SU-DHL-6 (cell line): ENCODE measurements around the gene PTGR3.

ENCODE experiments used
- H2AFZ ChIP-seq: fragments of 200-600 bp; sonication (generic); 2 replicates; pipeline ENCODE4 v1.6.1; 2014; ENCODE audit warnings: low read depth, mild to moderate bottlenecking, moderate library complexity, mixed read lengths, antibody characterized with exemption, low read length; ENCODE audit not compliant: severe bottlenecking
- H3F3A ChIP-seq: fragments of 200-600 bp; shearing (Covaris generic); 2 replicates; pipeline ENCODE4 v1.6.0; 2016; ENCODE audit warnings: antibody characterized with exemption, mild to moderate bottlenecking; ENCODE audit not compliant: insufficient read depth
- H3K27ac ChIP-seq: fragments of 200-600 bp; sonication (generic); 2 replicates; pipeline ENCODE4 v1.5.1; 2016; ENCODE audit warnings: low read depth, mild to moderate bottlenecking, low read length, moderate library complexity, mixed read lengths
- H3K27me3 ChIP-seq: fragments of 200-600 bp; sonication (generic), shearing (Covaris generic); 2 replicates; pipeline ENCODE4 v1.6.0; 2014; ENCODE audit warnings: mild to moderate bottlenecking, low read length
- H3K36me3 ChIP-seq: fragments of 200-600 bp; sonication (generic); 2 replicates; pipeline ENCODE4 v1.6.1; 2014; ENCODE audit warnings: mild to moderate bottlenecking, low read length, mixed read lengths
- H3K4me2 ChIP-seq: fragments of 300-600, 200-600 bp; shearing (Covaris generic), sonication (generic); 2 replicates; pipeline ENCODE4 v1.6.0; 2014; ENCODE audit warnings: low read length, low read depth, mild to moderate bottlenecking; ENCODE audit not compliant: poor library complexity, severe bottlenecking
- H3K4me3 ChIP-seq: fragments of 200-600 bp; sonication (generic); 2 replicates; pipeline ENCODE4 v1.5.1; 2014; ENCODE audit warnings: antibody characterized with exemption, low read length, mild to moderate bottlenecking, mixed read lengths; ENCODE audit not compliant: insufficient read depth, poor library complexity, severe bottlenecking
- H3K79me2 ChIP-seq: fragments of 200-600 bp; sonication (generic); 2 replicates; pipeline ENCODE4 v1.6.1; 2014; ENCODE audit warnings: mild to moderate bottlenecking, low read length, moderate library complexity; ENCODE audit not compliant: insufficient read depth
- H3K9ac ChIP-seq: fragments of 200-600 bp; sonication (generic); 2 replicates; pipeline ENCODE4 v1.7.0; 2014; ENCODE audit warnings: mild to moderate bottlenecking, low read length
- H3K9me2 ChIP-seq: fragments of 200-600 bp; sonication (generic); replicated peaks from 2 replicates; pipeline ENCODE4 v1.6.1; 2014; ENCODE audit warnings: low read length; ENCODE audit not compliant: insufficient read depth
- H3K9me3 ChIP-seq: fragments of 200-600 bp; sonication (generic); 2 replicates; pipeline ENCODE4 v1.6.1; 2014; ENCODE audit warnings: low read length, mixed read lengths; ENCODE audit not compliant: insufficient read depth
- H4K20me1 ChIP-seq: fragments of 200-600 bp; sonication (generic); 2 replicates; pipeline ENCODE4 v1.6.1; 2014; ENCODE audit warnings: low read depth, mild to moderate bottlenecking, antibody characterized with exemption, low read length, moderate library complexity, mixed read lengths
- CTCF ChIP-seq: fragments of 200-600 bp; sonication (generic); IDR thresholded peaks from one replicate; pipeline ENCODE4 v1.5.1; 2017; ENCODE audit warnings: antibody characterized with exemption, mild to moderate bottlenecking, low read length, moderate library complexity; ENCODE audit not compliant: insufficient read depth, poor library complexity, severe bottlenecking
- EZH2phosphoT487 ChIP-seq: fragments of 200-600 bp; sonication (generic), shearing (Covaris generic); conservative IDR thresholded peaks from 2 replicates; pipeline ENCODE4 v1.6.1; 2018; ENCODE audit warnings: mild to moderate bottlenecking, antibody characterized with exemption, low read length, moderate library complexity, mixed read lengths

Gene PTGR3

DNA sequence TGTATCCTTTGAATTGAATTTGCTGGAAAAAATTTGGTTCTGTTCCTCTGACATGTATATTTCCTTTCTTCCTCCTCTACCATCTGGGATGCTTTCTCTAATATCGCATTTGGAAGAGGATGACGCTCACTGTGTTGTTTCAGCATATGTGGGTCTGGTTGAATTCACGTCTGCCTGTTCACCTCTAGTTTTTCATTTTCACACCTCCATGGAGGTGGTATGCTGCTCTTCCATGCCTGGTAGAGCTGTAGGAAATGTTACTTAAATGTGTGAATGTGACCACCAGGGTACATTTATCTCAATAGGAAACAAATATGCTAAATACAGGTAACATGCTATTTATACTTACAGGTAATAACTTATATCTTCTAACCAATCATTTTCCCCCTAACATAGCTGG, 46.2 kb upstream of the PTGR3 start:
- peaks cover 22% of the 10 kb centered on the region for H4K20me1 ChIP-seq
- H3K79me2 ChIP-seq: no peaks in the 10 kb centered on the region
- no peaks in the 10 kb centered on the region for H3K9me3 ChIP-seq
- H3K4me3 ChIP-seq: no peak overlapping the region
- H3K4me2 ChIP-seq: no peak overlapping the region
- no peaks in the 10 kb centered on the region for H3K9me2 ChIP-seq
- H2AFZ ChIP-seq: no peak overlapping the region
- no peaks in the 10 kb centered on the region for H3K36me3 ChIP-seq
- no peaks in the 10 kb centered on the region for H3F3A ChIP-seq
- TF ChIP-seq EZH2phosphoT487 (no peak), CTCF (no peak)
- no peaks in the 10 kb centered on the region for H3K27me3 ChIP-seq
- H3K27ac ChIP-seq: no peak overlapping the region
- H3K9ac ChIP-seq: no peak overlapping the region

GRCh38 chr18:75253784-75254183, 44.8 kb upstream of the PTGR3 start:
- Histone ChIP-seq H3K9me2 (no peaks in the 10 kb centered on the region), H3K9ac (no peak overlapping the region), H3K79me2 (no peaks in the 10 kb centered on the region), H3K4me3 (no peak overlapping the region), H4K20me1 (peaks cover 22% of the 10 kb centered on the region), H3K27ac (no peak overlapping the region), H3K36me3 (no peaks in the 10 kb centered on the region), H3F3A (no peaks in the 10 kb centered on the region), H3K9me3 (no peaks in the 10 kb centered on the region), H3K27me3 (no peaks in the 10 kb centered on the region), H2AFZ (no peak overlapping the region), H3K4me2 (no peak overlapping the region)
- TF ChIP-seq EZH2phosphoT487 (no peak), CTCF (no peak)

GRCh38 chr18:75253043-75253442, 44.1 kb upstream of the PTGR3 start:
- no peaks in the 10 kb centered on the region for H3K27me3 ChIP-seq
- H3K4me2 ChIP-seq: no peak overlapping the region

More at GRCh38 chr18:75253043-75253442, 44.1 kb upstream of the PTGR3 start:
- H3K9ac ChIP-seq: no peak overlapping the region
- H3F3A ChIP-seq: no peaks in the 10 kb centered on the region
- H3K27ac ChIP-seq: no peak overlapping the region
- TF ChIP-seq CTCF (no peak), EZH2phosphoT487 (no peak)
- no peaks in the 10 kb centered on the region for H3K79me2 ChIP-seq
- no peaks in the 10 kb centered on the region for H3K36me3 ChIP-seq
- no peak overlapping the region for H2AFZ ChIP-seq
- H3K9me2 ChIP-seq: no peaks in the 10 kb centered on the region
- peaks cover 22% of the 10 kb centered on the region for H4K20me1 ChIP-seq
- H3K4me3 ChIP-seq: no peak overlapping the region
- no peaks in the 10 kb centered on the region for H3K9me3 ChIP-seq
